Smooth muscle cell of the brain vasculature (primary cell): ENCODE data around the gene WWOX.

Source experiments
- DNase-seq: peaks from one replicate; pipeline ENCODE4 v3.0.0-alpha.2; 2012; ENCODE audit warnings: low read depth, low spot score

The WWOX gene

DNA sequence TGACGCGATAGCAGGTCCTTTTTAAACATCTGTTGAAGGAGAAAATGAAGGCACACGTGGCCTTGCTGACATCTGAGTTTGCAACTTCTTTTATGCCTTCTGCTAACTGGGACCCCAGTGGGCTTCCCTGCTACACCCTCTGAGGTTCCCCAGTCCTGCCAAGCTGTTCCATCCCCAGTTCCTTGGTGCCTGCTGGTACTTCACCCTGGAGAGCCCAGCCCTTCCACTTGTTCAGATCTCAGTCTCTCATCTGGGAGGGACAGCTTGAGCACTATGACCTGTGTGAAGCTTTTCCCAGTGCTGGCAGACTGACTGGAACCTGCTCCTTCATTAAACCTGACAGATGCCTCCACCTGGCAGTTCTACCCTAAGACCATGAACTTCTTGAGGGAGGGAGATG, 95.5 kb downstream of the WWOX start:
- DNase-seq: no peak

- no peak for DNase-seq
Measured at GRCh38 chr16:78195797-78196196, 96.3 kb downstream of the WWOX start.

- DNase-seq: no peak
Measured at GRCh38 chr16:78196502-78196901, 97.0 kb downstream of the WWOX start.

DNA sequence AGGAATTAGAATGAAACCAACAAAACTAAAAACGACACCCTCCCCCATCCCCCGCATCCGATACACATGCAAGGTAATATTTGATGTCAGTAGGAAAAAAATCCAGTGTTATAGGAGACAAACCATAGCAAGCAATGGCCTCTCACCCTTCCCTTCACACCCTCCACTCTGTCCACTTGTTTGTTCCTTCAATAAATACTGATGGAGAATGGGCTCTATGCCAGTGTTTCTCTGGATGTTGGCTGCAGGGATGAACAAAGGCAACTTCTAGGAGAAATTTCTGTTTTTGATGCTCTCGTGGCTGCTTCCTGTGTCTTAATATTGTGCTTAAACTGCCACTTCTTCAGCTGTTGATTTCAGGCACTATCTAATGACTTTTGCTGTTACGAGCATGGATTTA, 98.8 kb downstream of the WWOX start:
- no peak for DNase-seq

DNA sequence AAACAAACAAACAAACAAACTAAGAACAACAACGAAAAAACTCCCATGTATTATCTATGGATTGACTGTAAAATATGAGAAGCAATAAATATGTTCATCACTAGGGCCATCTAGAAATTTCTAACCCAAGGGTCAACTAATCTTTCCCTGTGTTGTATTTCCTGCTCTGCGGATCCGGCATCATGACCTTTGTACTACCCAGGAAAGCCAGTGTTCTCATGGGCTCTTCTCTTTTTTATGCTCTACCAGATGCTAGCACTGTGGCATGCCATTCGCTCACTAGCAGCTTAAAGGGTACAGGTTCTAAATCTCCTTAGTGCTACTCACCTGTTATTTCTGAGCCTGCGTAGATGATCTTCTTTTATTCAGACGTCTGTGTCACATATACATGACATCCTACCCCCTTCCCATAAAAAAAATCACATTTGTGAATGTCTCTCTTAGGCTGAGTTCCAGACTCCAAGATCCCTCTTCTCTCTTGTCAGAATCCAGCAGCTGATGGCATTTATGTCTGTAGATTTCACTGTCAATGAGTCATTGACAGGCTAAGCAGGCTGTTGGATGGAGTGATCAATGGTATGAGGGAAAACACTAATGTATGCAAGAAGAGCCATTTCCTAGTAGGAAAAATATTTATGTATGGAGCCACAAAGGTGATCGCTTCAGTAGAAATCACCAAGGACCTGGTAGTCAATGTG, 100.0 kb downstream of the WWOX start:
- DNase-seq: no peak

DNA sequence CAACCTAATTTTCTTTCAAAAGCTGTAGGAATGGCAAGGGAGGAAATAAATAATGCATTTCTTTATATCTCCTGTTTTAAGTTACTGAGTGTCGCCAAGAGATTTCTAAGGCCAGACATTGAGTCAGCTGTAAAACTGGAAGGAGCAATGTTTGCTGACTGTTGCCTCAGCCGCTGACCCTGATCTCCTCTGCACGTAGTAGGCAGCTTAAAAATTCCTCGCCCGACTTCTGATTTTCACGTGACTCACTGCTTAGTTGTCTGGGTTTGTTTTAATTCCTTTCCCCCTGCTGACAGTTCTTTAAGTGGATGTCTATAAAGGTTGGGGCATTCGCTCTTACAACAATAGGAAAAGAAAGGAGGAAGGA, 100.6 kb downstream of the WWOX start:
- no peak for DNase-seq

DNA sequence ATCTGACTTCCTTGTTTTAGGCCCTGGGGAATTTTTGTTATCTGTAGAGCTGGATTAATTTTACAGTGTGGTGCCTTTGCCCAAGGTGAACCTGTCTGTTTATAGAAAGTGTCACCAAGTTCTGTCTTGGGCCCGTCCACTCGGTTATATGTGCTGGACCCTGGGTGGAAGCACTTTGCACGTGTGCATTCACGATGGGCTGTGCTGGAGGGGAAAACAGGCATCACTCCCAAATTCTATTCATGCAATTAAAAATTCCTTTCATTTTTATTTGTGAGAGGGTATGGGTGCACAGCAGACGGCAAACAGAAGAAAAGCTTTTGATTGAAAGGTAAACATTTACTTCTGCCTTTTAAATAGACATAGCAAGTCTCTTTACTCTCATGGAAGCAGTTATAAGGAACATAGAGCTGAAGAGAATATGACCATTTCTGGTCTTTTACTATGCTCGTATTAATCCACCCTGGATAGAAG, 101.2 kb downstream of the WWOX start:
- no peak for DNase-seq

- DNase-seq: no peak
Measured at GRCh38 chr16:78205506-78205905, 106.1 kb downstream of the WWOX start.

DNA sequence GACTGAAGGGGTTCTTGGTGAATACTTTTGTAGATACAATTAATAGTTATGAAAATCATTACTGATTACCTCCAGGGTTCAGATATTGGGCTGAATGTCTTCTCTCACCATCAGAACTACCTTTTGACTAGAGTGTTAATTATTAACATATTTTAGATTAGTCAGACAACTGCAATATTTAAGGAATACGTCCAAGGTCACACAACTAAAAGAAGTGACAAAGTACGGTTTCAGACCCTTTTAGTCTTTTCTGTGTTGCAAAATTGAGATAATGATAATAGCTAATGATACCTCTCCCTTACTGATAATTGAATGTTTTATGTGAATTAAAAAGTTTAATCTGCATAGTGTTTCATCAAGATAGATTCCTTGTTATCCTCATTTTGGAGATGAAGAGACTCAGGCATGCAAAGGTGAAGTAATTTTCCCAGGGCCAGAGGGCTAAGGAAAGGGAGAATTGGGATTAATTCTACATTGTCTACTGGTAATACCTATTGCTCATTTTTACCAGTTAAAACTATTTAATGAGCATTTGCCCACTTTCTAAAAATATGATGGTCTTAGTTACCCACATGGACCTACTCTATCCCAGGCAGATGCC, 107.3 kb downstream of the WWOX start:
- DNase-seq: no peak

DNA sequence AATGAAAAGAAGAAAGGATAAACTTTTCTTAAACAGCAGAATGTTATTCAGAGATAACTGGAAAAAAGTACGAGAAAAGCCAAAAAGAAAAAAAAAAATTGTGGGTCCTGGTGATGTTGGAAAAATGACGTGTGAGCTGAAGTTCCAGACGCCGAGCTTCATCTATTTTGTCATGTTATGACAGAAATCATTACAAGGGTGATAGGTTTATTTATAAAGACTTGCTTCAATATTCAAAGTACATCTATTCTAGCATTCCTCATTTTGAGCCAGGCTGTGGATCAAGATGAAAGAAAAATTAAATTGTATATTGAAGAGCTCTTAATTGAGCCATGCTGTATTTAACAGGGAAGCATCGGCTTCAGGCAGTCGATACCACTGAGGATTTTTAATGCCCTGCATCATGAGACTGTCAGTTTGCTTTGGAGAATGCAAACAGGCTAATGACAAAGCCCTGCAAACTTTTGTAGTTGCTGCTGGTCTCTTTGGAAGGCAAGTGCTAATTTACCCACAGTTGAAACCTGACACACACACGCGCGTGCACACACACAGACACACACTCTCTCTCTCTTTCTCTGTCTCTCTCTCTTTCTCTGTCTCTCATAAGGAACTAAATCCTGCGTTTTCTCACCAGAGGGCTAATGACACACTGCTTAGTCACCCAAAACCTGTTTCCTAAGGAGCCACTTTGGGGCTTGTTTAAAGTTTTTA, 110.7 kb downstream of the WWOX start:
- no peak for DNase-seq

GRCh38 chr16:78211020-78211599, 111.7 kb downstream of the WWOX start:
- no peak for DNase-seq

- no peak for DNase-seq
Measured at GRCh38 chr16:78211946-78212345, 112.5 kb downstream of the WWOX start.

DNA sequence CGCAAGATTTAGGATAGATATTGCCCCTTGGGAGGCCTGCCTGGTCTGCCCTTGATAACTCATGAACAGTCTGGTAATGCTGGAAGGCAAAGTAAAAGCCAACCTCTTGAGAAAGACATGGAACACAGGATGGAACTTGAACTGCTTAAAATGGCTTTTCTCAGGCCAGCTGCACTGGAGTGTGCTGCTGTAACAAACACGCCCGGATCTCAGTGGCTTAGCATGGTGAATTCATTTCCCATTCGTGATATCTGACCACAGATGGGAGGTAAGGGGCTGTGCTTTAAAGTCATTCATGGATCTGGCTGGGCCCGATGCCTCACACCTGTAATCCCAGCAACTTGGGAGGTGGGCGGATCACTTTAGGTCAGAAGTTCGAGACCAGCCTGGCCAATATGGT, 113.2 kb downstream of the WWOX start:
- DNase-seq: no peak

DNA sequence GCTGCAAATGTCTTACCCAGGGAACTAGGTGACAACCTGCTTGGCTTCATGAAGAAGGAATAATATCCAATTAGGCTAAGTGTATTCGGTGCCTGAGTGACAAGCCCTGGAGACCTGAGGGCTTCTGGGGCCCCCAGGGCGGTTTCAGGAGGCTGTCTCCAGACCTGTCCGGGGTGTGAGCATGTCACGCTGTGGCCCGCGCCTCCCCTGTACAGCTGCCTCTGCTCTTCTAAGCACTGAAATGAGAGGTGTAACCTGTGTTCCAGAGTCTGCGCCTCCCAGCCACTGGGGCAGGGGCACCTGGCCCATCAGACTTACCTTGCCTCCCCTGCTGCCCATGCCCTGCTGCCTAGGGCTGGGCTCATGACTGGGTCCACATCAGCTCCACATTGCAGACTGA, 114.3 kb downstream of the WWOX start:
- no peak for DNase-seq

GRCh38 chr16:78215222-78215621, 115.8 kb downstream of the WWOX start:
- DNase-seq: no peak

DNA sequence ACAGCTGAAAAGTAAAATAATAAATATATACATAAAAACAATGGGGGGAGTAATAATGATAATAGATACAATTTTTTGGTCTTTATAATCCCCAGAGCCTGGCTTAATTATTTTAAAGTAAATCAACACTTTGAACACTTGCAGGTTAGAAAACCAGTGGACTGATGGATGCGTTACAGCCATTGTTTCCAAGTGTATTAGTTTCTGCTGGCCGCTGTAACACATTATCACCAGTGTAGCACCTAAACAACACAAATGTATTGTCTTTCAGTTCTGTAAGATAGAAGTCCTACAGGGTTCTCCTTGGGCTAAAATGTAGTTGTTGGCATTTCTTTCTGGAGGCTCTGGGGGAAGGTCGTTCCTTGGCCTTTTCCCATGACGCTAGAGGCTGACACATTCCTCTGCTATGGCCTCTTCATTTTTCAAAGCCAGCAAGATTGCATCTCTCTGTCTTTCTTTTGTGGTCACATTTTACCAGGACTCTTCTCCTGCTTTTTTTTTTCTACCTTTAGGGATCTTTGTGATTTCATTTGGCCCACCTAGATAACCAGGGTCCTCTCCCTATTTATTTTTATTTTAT, 116.8 kb downstream of the WWOX start:
- no peak for DNase-seq

DNA sequence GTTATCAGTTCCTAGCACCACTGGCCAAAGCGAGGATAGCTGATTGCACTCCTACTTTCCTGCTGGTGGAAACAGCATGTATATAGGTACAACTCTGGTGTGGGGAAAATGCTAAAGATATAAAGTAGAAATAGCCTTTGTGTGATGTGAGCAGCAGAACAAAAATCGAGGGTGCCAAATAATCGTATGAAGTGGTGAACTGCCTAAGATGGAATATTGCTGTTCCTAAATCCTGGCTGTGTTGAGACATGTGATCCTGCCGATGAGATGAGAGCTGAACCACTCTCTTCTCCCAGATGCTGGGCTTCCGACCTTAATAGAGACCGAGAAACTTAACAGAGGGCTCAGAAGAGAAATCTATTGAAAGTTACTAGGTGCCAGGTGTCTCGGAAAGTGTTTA, 117.8 kb downstream of the WWOX start:
- no peak for DNase-seq

DNA sequence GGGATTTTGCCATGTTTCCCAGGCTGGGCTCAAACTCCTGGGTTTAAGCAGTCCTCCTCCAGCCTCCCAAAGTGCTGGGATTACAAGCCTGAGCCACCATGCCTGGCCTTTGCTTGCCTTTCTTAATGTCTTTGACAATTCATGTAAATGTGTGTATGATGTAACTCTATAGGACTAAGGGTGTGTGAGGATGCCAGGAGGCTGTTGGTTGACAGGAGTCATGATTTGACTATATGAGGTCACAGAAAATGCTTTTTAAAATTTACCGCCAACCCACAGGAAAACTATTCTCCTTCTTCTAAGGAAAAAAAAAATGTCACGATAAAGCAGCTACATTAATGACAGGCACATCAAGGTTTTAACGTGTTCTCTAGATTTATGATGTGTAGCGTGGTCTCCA, 118.8 kb downstream of the WWOX start:
- DNase-seq: no peak

DNA sequence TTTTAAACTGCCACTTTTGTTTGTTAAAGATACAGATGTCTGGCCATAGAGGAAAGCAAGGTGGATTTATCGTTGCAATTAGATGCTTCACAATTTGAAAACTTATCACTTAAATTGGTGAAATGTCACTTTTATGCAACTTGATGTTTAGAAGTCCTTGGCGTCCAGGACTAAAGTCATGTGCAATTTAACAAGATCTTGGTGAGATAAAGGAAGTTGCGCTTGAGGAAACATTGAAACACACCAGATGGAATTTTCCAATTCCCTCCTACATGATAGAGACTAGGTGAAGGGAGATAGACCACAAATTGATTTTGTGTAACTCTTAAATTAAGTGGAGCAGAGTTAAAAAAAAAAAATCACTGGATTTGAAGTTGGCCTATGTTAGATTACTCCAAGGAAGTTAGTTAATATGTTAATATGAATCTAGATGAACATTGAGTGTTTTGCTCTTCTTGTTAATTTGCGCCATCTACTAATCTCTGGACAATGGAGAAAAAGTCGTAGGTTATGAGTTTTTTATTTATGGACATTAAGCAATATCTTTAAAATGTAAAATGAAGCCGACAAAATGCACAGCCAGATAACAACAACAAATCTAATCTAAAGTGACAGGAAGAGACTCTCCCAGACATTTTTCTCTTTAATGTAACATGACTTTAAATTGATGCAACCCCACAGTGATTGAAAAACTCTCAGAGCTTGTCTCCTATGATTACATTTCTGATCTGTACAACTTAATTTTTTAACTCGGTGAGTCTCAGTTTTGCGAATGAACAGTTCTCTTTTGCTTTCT, 119.6 kb downstream of the WWOX start:
- DNase-seq: no peak

GRCh38 chr16:78220571-78220970, 121.1 kb downstream of the WWOX start:
- DNase-seq: no peak

- DNase-seq: no peak
Measured at GRCh38 chr16:78221892-78222291, 122.4 kb downstream of the WWOX start.

DNA sequence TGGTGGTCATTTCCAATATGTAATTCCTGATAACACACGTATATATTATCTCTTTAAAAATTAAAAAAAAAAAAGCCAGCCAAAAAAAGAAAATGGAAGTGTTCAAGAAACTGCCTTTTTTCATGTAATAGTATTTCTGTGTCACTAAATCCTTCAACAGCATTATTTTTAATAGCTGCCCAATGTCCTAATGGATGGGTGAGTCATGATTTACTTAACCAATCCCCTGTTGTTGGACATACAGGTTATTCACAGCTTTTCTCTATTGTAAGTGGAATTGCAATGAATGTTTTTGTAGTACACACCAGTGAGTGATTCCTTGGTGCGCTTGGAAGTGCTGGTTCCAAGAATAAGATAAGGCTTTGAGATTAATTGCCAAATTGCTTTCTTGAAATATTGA, 124.9 kb downstream of the WWOX start:
- DNase-seq: no peak
